ENCODE results near the gene NR1D1. TPM values are rescaled to one million over a fixed set of nuclear protein-coding genes. Genes with fewer than 3 reads are reported as not detected.

Gene NR1D1
- total and polyA plus RNA-seq, 2 of the 13 experiments (the other 11 are each of a cell fraction or from before 2014, with no cell fraction given): 2.1 to 2.7 TPM

DNA sequence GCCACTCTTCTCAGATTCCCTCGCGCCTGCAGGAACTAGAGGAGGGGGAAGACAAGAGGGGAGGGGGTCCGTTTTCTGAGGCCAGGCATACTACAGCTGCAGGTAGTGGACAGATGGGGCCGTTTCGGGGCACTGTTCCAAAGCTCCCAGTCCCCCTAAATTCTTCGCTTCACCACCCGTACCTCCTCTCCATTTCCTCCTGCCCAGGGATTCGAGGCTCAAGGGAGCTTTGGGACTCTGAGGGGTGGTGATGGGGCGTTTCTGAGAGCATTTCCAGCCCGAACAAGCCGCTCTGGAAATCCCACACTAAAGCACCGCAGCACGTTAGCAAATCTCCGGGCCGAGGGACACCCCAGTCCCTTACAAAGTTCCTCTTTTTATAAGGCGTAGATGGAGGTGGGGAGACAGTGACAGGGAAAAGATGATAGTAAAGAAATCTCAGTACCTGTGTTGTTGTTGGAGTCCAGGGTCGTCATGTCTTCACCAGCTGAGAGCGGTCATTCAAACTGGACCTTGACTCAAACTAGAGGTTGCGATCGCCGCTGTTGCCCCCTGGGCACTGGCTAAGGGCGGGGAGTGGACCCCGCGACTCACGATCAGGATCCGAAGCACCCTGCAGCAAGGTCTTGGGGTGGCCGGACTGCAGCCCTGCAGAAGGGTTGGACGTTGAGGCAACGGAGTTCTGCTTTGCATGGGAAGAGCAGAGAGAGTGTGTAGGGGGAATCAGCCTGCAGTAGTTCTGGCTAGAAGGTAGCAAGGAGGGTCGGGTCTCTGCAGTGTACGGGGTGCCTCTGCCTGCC, 570 bp downstream of the NR1D1 start (continued):
- TF ChIP-seq, protein P1, sequence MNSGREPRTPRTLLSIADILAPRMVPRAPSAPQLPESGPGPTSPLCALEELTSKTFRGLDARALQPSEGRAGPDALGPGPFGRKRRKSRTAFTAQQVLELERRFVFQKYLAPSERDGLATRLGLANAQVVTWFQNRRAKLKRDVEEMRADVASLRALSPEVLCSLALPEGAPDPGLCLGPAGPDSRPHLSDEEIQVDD (CRISPR knock-in tag; IDR thresholded peaks at IDR 0.05; ENCODE audit: borderline replicate concordance): 0 out of 2 replicates have a peak, but pooled peaks have one; percentile 39
- TF ChIP-seq REL (CRISPR knock-in tag; conservative IDR thresholded peaks at IDR 0.05) (0 out of 2 replicates have a peak, but pooled peaks have one; percentile 69), HOXA9 (CRISPR knock-in tag; IDR thresholded peaks at IDR 0.05; ENCODE audit: borderline replicate concordance) (peak; percentile 82; the same call in 1 of the 2 replicates), PCBP1 (IDR thresholded peaks at IDR 0.05; ENCODE audit: borderline replicate concordance, low read depth, low read length) (0 out of 2 replicates have a peak, but pooled peaks have one; percentile 4), SSRP1 (CRISPR knock-in tag; IDR thresholded peaks at IDR 0.05) (no peak), SETDB1 (CRISPR knock-in tag; IDR thresholded peaks at IDR 0.05; ENCODE audit: borderline replicate concordance) (0 out of 2 replicates have a peak, but pooled peaks have one; percentile 1), MIXL1 (CRISPR knock-in tag; IDR thresholded peaks at IDR 0.05) (no peak), NR2F2 (IDR thresholded peaks at IDR 0.05; ENCODE audit: borderline replicate concordance, low read depth) (0 out of 2 replicates have a peak, but pooled peaks have one; percentile 3), ZNF720 (CRISPR knock-in tag; IDR thresholded peaks at IDR 0.05) (no peak), NFE2L1 (CRISPR knock-in tag; IDR thresholded peaks at IDR 0.05; ENCODE audit: borderline replicate concordance) (peak; percentile 69; the same call in 1 of the 2 replicates), ZNF577 (CRISPR knock-in tag; IDR thresholded peaks at IDR 0.05; ENCODE audit: borderline replicate concordance, low read depth) (no peak), MAZ (IDR thresholded peaks at IDR 0.05; ENCODE audit: borderline replicate concordance, low read depth, low read length) (no peak), MAZ (CRISPR knock-in tag; IDR thresholded peaks at IDR 0.05; ENCODE audit: low read depth) (no peak), ZNF737 (CRISPR knock-in tag; IDR thresholded peaks at IDR 0.05; ENCODE audit: borderline replicate concordance) (no peak), U2AF1 (optimal IDR thresholded peaks at IDR 0.05; ENCODE audit: low read depth, low read length) (peak; percentile 60), ZNF572 (CRISPR knock-in tag; IDR thresholded peaks at IDR 0.05) (peak; percentile 74; the same call in 1 of the 2 replicates)
- TF ChIP-seq, protein P2, sequence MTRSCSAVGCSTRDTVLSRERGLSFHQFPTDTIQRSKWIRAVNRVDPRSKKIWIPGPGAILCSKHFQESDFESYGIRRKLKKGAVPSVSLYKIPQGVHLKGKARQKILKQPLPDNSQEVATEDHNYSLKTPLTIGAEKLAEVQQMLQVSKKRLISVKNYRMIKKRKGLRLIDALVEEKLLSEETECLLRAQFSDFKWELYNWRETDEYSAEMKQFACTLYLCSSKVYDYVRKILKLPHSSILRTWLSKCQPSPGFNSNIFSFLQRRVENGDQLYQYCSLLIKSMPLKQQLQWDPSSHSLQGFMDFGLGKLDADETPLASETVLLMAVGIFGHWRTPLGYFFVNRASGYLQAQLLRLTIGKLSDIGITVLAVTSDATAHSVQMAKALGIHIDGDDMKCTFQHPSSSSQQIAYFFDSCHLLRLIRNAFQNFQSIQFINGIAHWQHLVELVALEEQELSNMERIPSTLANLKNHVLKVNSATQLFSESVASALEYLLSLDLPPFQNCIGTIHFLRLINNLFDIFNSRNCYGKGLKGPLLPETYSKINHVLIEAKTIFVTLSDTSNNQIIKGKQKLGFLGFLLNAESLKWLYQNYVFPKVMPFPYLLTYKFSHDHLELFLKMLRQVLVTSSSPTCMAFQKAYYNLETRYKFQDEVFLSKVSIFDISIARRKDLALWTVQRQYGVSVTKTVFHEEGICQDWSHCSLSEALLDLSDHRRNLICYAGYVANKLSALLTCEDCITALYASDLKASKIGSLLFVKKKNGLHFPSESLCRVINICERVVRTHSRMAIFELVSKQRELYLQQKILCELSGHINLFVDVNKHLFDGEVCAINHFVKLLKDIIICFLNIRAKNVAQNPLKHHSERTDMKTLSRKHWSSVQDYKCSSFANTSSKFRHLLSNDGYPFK (CRISPR knock-in tag; IDR thresholded peaks at IDR 0.05; ENCODE audit: borderline replicate concordance): no peak
- TF ChIP-seq, protein P3, sequence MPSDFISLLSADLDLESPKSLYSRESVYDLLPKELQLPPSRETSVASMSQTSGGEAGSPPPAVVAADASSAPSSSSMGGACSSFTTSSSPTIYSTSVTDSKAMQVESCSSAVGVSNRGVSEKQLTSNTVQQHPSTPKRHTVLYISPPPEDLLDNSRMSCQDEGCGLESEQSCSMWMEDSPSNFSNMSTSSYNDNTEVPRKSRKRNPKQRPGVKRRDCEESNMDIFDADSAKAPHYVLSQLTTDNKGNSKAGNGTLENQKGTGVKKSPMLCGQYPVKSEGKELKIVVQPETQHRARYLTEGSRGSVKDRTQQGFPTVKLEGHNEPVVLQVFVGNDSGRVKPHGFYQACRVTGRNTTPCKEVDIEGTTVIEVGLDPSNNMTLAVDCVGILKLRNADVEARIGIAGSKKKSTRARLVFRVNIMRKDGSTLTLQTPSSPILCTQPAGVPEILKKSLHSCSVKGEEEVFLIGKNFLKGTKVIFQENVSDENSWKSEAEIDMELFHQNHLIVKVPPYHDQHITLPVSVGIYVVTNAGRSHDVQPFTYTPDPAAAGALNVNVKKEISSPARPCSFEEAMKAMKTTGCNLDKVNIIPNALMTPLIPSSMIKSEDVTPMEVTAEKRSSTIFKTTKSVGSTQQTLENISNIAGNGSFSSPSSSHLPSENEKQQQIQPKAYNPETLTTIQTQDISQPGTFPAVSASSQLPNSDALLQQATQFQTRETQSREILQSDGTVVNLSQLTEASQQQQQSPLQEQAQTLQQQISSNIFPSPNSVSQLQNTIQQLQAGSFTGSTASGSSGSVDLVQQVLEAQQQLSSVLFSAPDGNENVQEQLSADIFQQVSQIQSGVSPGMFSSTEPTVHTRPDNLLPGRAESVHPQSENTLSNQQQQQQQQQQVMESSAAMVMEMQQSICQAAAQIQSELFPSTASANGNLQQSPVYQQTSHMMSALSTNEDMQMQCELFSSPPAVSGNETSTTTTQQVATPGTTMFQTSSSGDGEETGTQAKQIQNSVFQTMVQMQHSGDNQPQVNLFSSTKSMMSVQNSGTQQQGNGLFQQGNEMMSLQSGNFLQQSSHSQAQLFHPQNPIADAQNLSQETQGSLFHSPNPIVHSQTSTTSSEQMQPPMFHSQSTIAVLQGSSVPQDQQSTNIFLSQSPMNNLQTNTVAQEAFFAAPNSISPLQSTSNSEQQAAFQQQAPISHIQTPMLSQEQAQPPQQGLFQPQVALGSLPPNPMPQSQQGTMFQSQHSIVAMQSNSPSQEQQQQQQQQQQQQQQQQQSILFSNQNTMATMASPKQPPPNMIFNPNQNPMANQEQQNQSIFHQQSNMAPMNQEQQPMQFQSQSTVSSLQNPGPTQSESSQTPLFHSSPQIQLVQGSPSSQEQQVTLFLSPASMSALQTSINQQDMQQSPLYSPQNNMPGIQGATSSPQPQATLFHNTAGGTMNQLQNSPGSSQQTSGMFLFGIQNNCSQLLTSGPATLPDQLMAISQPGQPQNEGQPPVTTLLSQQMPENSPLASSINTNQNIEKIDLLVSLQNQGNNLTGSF (CRISPR knock-in tag; IDR thresholded peaks at IDR 0.05): 0 out of 2 replicates have a peak, but pooled peaks have one; percentile 3
